Head of caudate nucleus (tissue), 42 donors: ENCODE measurements around the gene PTS.

Experiments
- DNase-seq, 42 donors: peaks; one replicate each; pipeline versions ENCODE4 v3.0.0 to v3.0.0-alpha.2; 2020 to 2021; ENCODE audit warnings: mixed read lengths in 7 of 42
- intact Hi-C: fragments of 100-400 bp; cut with DNase I; formaldehyde crosslinking; loops from one replicate; pipeline ENCODE4 v1.15.0; 2022

The PTS gene

GRCh38 chr11:112216561-112217105 is 9.6 kb upstream of the PTS start:
- no peak for DNase-seq
- intact Hi-C loops: loop anchor here (5.0 kb wide), 1 partner anchor 61 kb away; no protein-coding TSS in a partner anchor

GRCh38 chr11:112219476-112220232 is 6.6 kb upstream of the PTS start:
- intact Hi-C loops: loop anchor here (5.0 kb wide), 1 partner anchor 58 kb away; no protein-coding TSS in a partner anchor
- DNase-seq: peak in 32 of 42 donors; percentile 6 to 84 (median 49)

GRCh38 chr11:112221274-112221835 is 4.9 kb upstream of the PTS start:
- intact Hi-C loops: no loop called here

GRCh38 chr11:112222303-112222702 is 3.9 kb upstream of the PTS start:
- no peak for DNase-seq
- intact Hi-C loops: no loop called here

More at GRCh38 chr11:112221274-112221835, 4.9 kb upstream of the PTS start:
- no peak for DNase-seq

GRCh38 chr11:112223121-112223520 is 3.1 kb upstream of the PTS start:
- DNase-seq: no peak
- intact Hi-C loops: no loop called here

- intact Hi-C loops: no loop called here
- no peak for DNase-seq
Observed at GRCh38 chr11:112223754-112224532, 2.3 kb upstream of the PTS start.

- intact Hi-C loops: loop anchor here (2.0 kb wide), 1 partner anchor 55 kb away; no protein-coding TSS in a partner anchor
- peak in 1 of 42 donors; percentile 50 for DNase-seq
Observed at GRCh38 chr11:112225753-112226061, 521 bp upstream of the PTS start.

GRCh38 chr11:112226831-112227401 is 688 bp downstream of the PTS start:
- intact Hi-C loops: loop anchor here (2.0 kb wide), 1 partner anchor 54 kb away; no protein-coding TSS in a partner anchor
- peak in 2 of 42 donors; percentile 10 for DNase-seq

- DNase-seq: no peak
- intact Hi-C loops: loop anchor here (2.0 kb wide), 1 partner anchor 53 kb away; no protein-coding TSS in a partner anchor
Observed at GRCh38 chr11:112227471-112227870, 1.2 kb downstream of the PTS start.

- intact Hi-C loops: no loop called here
- no peak for DNase-seq
Observed at GRCh38 chr11:112228706-112229105, 2.5 kb downstream of the PTS start.

GRCh38 chr11:112229159-112229558 is 2.9 kb downstream of the PTS start:
- DNase-seq: no peak
- intact Hi-C loops: no loop called here

- intact Hi-C loops: no loop called here
- DNase-seq: no peak
Observed at GRCh38 chr11:112229746-112230433, 3.7 kb downstream of the PTS start.

- intact Hi-C loops: no loop called here
- DNase-seq: no peak
Observed at GRCh38 chr11:112231952-112232351, 5.7 kb downstream of the PTS start.

GRCh38 chr11:112235750-112236390 is 9.6 kb downstream of the PTS start:
- DNase-seq: no peak
- intact Hi-C loops: no loop called here

GRCh38 chr11:112237451-112237850 is 11.2 kb downstream of the PTS start:
- no peak for DNase-seq
- intact Hi-C loops: no loop called here

- no peak for DNase-seq
- intact Hi-C loops: no loop called here
Observed at GRCh38 chr11:112238041-112238440, 11.8 kb downstream of the PTS start.

- intact Hi-C loops: no loop called here
- DNase-seq: no peak
Observed at GRCh38 chr11:112241486-112241885, 15.3 kb downstream of the PTS start.

GRCh38 chr11:112247201-112247600 is 21.0 kb downstream of the PTS start:
- no peak for DNase-seq
- intact Hi-C loops: no loop called here
